Uterus (tissue), 2 donors: Measurements from ENCODE around the gene AP2M1.
"Not testable (repeated sequence)": the region's sequence is repeated elsewhere in the genome, so short reads cannot be mapped to it uniquely, and the experiment has no call there.

Source experiments
- CTCF ChIP-seq, 4 experiments: fragments of 200-600 bp in 2 of 4; fragments of 450-650 bp in 2 of 4; sonication (generic) in 2 of 4; IDR thresholded peaks; one replicate each; pipeline ENCODE4 v1.5.1; 2016 to 2019; ENCODE audit warnings: antibody characterized with exemption in 4 of 4, mild to moderate bottlenecking in 2 of 4, moderate library complexity in 1 of 4
- POLR2A ChIP-seq, 2 donors: fragments of 450-650 bp; IDR thresholded peaks; one replicate each; pipeline ENCODE4 v1.6.1; 2016; ENCODE audit warnings: antibody characterized with exemption in 2 of 2, mild to moderate bottlenecking in 1 of 2, moderate library complexity in 1 of 2

- TF ChIP-seq CTCF, POLR2A (IDR thresholded peaks at IDR 0.05): not testable (repeated sequence)
Measured at GRCh38 chr3:184162571-184163070, 12.0 kb upstream of the AP2M1 start.
